NCI-H2107 (cell line): Measurements from ENCODE around the gene ARID1B.

Experiments used
- DNase-seq: peaks from one replicate; lab custom pipeline; 2025; lab: John Stamatoyannopoulos, UW

The ARID1B gene

GRCh38 chr6:156825475-156825874, 48.3 kb downstream of the ARID1B start:
- no peak for DNase-seq

DNA sequence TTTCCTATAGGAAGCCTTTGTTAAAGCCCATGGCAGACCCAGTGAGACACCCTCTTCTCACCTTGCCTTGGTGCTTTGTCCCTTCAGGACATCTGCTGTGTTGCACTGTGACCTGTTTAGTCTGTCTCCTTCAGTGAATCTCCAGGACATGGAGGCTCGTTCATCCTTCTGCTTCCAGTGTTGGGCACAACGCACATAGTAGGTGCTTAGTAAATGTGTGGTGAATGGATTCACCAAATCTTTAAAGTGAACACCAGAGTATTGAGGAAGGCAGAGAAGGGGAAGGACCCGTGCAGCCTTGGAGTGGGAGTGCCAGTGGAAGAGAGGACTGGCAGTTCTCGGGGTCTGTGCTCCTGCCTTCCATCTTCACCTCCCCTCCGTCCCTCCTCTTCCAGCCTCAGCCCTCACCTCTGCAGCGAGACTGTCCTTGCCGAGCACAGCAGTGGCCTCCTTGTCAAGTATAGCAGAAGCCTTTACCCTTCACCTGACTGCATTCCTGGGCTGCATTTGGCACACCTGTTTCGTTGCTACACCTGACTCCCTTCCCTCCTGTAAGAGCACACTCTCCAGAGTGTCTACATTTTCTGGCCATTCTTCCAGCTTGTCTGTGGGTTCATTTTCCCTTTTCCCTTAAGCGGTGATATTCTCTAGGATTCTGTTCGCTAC, 49.2 kb downstream of the ARID1B start:
- DNase-seq = no peak

- no peak for DNase-seq
Measured at GRCh38 chr6:156827382-156827781, 50.2 kb downstream of the ARID1B start.

DNA sequence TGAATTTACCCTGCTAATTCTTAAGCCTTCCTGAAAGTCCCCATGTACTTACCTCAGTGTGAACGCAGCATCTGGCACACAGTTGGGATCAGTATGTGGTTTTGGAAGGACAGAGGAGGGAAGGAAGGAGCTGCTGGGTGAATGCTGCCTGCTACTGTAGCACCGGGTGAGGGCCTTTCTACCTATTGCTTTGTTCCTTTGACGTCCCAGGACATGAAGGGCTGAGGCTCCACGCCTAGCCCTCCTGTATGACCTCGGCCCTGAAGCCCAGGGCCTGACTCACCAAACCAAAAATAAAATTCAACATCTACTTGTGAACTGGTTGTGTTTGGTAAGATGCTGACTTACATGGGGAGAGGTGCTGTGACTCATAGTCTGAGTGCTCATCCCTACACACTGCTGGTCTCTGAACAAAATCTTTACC, 51.1 kb downstream of the ARID1B start:
- no peak for DNase-seq

- DNase-seq = no peak
Measured at GRCh38 chr6:156830126-156830525, 52.9 kb downstream of the ARID1B start.

DNA sequence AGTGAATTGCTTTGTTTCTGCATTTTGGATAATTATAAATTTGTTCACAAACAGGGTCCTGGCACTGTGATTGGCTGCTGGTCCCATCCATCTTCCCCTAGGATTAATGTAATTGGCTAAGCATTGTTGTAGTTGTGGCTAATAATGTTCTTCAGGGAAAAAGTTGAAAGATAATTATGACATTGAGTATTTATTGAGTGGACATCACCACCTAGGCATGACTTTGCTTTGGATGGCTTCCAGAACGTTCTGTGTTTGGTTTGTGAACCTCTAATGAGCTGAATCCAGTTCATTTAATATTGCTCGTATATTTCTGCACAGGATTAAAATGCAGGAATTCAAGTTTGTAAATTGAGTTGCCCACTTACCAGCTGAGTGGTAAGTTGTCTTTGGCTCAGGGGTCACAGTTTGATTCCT, 55.1 kb downstream of the ARID1B start:
- no peak for DNase-seq

DNA sequence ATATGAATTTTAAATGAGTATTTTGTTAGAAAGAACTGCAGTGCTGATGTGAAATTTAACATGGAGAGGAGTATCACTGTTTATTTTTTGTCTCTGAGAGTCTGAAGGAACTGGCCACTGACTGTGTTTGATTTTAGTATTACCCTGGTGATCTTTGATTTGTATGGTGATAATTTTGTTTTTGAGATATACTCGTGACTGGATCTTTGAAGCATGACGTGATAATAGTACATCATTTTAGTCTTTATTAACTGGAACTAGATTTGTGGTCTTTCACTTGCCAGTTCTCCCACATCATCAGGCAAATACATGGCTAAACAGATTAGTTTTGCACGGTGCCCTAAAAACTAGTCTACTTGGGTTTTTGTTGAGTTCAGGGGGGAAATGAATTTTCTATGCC, 55.5 kb downstream of the ARID1B start:
- DNase-seq = no peak

DNA sequence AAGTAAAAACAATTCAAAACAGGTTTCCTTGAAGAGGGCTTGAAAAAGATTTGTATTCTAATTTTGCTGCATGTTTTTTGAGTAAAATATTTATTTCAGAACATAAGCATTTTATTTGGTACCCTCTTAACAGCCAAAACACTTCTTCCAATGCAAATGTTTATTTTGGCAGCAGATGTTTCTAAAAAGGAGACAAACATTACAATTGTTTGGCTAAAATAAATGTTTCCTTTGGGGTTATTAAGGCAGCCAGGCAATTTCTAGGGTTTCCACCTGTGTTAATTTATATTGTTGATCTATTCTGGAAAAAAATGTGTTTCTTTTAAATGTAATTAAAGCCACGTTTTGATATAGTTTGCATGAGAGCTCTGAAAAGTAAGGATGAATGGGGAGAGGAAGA, 56.6 kb downstream of the ARID1B start:
- no peak for DNase-seq

DNA sequence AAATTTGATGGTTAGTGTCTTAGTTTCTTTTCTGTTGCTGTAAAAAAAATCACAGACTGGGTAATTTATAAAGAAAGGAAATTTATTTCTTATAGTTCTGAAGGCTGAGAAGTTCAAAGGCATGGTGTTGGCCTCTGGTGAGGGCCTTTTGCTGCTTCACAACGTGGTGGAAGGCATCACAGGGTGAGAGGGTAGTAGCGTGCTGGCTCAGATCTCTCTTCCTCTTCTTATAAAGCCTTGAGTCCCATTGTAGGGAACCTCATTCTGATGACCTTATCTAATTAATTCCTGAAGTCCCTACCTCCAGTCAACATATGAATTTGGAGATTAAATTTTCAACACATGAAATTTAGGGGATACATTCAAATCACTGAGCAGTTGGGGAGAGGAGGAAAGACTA, 62.0 kb downstream of the ARID1B start:
- no peak for DNase-seq

DNA sequence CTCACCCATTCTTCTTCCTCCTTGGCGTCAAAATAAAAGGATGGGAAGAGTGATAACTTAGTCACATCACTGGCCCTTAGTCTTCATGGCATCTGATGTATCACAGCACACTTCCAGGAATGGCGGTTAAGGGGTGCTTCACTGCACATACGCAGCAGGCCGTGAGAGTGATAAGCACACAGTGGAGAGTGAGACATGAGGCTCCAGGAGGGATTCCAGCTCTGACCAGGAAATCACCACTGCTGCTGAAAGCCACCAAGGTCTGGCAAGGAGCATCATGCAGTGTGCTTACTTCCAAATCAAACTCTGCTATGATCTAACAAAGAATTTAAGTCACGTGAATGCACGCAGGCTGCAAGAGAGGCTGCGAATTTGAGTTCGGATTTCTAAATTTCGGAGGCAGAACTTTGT, 62.4 kb downstream of the ARID1B start:
- no peak for DNase-seq

- no peak for DNase-seq
Measured at GRCh38 chr6:156840136-156840535, 63.0 kb downstream of the ARID1B start.

DNA sequence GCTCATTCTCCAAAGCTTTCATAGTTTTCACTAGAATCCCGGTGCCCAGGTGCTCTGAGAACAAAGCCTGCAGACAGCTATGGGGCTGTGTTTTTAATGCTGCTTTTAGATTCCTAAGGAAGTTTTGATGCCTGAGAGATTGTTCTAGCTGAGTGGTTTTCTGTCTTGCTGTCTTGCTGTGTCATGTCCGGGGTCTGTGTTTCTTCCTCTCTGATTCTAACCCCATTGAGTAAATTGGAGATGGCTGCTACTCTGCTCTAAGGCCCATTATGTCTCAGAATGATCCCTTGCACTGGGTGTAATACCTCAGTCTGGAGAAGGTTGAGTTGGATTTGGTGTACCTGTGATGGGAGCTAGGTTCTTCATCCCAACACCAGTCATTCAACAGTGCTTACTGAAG, 63.4 kb downstream of the ARID1B start:
- DNase-seq = no peak

- no peak for DNase-seq
Measured at GRCh38 chr6:156841508-156841907, 64.3 kb downstream of the ARID1B start.

- no peak for DNase-seq
Measured at GRCh38 chr6:156842598-156843250, 65.5 kb downstream of the ARID1B start.

DNA sequence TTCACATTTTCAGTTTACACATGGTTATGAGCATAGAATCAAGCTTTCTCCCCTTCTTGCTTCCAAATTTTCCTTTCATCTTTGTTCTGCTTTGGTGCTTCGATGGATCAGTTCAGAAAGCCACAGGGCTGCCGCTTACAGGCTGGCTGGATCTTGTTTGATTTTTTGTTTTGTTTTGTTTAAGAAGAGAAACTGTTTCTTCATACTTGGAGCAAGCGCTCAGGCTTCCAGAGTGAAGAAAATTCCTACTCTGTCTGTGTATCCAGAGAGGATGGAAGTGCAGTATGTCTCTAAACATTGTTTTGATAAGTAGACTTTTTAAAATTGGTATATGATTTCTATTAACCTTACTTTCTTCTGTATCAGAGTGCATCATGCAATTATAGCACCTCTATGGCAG, 66.9 kb downstream of the ARID1B start:
- no peak for DNase-seq

GRCh38 chr6:156845454-156846155, 68.4 kb downstream of the ARID1B start:
- no peak for DNase-seq

- DNase-seq = no peak
Measured at GRCh38 chr6:156846845-156847599, 69.8 kb downstream of the ARID1B start.

DNA sequence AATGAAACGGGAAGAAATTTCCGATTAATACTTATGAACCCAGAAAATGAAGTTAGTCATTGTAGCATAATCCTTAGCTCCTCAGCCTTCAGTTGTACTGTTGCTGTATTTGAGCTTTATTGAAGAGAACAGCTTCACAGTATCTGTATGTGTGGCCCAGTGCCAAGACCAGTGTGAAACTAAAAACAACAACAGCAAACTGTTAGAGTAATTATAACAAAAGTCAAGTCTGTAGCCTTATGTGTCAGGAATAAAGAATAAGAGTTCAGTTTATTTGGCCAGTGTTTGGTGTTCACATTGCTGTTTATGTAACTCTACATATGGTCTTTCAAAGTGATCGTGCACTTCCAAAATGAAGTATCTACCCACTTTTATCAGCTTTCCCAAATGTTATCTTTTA, 70.9 kb downstream of the ARID1B start:
- DNase-seq = no peak

- DNase-seq = no peak
Measured at GRCh38 chr6:156848533-156848932, 71.4 kb downstream of the ARID1B start.

DNA sequence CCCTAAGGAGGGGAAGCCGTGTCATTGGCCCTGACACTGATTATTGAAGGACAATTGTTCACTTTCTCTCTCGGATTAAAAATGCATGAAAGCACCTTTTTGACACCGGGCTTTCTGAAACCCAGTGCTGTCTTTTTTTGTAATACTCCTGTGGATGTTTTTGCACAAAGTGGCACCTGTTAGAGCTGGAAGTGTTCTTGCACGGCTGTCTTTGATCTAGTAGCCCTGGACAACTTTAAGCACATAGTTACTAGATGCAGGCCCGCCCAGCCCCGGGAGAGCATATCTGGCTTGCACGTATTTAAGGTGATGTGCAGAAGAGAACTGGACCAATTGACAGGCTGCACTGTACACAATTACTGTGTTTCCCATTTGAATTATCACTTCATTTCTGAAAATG, 72.6 kb downstream of the ARID1B start:
- DNase-seq = no peak

DNA sequence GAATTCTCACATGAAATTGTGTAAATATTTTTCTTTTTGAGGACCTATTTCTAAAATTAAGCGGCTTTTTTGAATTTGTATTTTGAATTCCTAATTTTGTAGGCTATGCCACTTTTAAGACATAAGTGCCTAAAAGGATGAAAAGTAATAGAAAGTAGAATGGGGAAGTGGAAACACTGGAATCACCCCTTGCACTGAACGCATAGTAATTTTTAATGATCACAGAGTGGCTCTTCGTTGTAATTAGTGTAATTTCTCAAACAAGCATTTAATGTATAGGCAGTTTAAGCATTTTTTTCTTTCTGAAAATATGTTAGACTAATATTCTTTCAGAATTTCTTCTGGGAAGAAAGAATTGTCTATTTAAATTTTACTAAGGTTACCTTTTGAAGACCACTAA, 73.2 kb downstream of the ARID1B start:
- no peak for DNase-seq

DNA sequence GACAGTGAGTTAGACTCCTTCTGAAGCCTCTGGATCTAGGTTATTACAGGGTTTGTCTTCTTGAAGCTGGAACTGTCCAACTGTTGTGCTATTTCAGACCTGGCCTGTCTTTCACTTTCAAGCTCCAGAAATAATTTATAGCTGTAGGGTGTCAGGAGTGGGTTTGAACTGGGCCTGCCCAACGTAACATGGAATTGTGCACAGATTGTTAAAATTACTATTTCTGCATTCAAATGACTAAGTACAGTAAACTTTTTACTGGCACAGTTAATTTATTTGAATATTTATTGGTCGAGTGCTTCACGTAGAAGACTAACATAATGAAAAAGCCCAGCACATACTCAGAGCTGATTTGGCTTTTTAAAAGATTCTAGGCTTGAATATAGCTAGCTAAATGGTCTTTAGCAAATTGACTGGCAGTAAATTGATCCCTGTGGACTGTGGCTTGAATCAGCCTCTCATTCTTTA, 74.3 kb downstream of the ARID1B start:
- no peak for DNase-seq
